Kidney glomerular epithelial cell (primary cell): ENCODE data around the gene DNAJC15.

Experiments used
- DNase-seq: peaks from one replicate; lab custom pipeline; 2025; lab: John Stamatoyannopoulos, UW

DNAJC15 gene

DNA sequence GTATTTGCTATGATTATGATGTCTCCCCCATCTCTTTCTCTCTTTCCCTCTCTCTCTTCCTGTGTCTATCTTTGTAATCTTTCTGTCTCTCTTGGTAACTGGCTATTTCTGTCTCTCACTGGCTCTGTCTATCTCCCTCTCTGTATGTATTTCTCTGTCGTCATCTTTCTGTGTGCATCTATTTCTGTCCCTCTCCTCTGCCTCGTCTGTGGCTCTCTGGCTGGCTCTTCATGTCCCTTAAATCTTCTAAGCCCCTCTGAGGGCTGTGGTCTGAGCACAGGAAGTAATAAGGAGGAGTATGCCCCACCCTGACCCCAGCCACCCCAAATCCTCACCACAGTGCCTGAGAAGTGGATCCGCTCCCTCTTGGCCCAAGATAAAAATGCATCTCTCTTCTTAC lies 104.4 kb downstream of the DNAJC15 start:
- DNase-seq: no peak

DNA sequence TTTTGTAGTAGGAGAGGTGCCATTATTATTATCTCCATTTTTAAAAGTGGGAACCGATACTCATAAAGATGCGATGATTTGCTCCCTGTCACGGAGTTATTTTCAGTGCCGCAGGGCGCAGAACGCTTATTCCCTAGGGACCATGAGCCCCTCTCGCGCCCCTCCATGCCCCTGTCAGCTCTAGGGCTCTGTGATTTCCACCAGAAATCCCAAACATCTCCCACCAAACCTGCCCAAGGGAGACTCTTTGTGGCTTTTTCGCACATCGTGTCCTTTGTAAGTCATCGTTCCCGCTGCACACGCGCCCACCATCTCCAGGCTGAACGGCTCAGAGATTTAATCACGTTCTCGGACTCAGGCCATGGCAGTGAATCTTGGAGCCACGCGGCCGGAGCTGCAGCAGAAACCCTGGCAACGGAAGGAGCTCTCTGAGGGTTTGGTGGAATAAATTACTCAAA lies 105.1 kb downstream of the DNAJC15 start:
- no peak for DNase-seq

DNA sequence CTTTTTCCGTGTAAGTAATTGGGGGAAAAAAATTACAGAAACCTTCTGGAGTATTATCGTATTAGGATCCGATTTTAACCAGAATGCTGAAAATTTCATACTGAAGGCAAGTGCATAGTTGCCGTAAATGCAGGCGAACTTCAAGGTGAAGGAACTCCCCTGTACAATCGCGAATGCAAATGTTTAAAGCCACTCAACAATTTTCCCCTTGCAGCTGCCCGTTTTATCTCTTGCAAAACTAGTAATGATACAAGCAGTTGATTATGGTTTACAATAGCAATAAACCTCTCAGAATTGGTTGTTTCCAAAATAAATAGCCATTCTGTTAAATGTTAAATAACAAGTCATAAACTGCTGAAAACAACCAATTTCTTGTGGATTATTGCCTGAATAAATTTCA lies 105.7 kb downstream of the DNAJC15 start:
- no peak for DNase-seq

- no peak for DNase-seq
Observed at GRCh38 chr13:43129511-43130110, 106.2 kb downstream of the DNAJC15 start.

GRCh38 chr13:43132257-43132656 lies 108.9 kb downstream of the DNAJC15 start:
- DNase-seq: peak; percentile 20

DNA sequence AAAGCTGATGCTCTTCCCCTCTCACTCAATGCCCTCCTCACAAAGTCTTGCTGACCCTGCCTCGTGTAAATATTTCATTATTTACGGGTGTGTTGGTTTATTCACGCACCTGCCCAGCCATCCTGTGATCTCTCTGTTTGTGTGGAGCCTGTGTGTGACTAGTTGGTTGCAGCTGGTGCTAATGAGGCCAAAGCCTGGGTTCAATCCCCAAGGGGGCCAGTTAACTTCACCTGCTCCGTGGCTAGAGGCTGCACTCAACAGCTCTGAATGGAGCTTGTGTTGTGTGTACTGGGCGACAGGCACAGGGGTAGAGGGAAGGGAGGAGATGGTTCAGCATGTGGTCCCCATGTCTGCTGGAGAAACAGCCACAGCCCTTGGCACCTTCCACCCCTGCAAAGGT lies 109.5 kb downstream of the DNAJC15 start:
- DNase-seq: no peak

DNA sequence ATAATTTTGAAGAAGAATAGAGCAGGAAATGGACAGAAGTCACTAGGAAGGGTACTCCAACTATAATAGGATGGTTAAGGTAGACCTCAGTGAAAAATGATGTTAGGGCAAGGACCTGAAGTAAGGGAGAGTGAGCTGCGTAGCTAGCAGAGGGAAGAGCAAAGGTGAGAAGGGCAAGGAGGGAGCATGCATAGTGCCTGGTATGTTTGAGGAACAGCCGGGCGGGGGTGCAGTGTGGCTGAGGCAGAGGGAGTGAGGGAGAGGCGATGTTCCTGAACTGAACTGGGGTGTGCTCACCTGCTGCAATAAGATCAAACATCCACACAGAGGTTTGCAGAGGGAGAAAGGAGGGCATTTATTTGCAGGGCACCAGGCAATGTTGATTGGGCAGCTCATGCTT lies 110.4 kb downstream of the DNAJC15 start:
- no peak for DNase-seq

DNA sequence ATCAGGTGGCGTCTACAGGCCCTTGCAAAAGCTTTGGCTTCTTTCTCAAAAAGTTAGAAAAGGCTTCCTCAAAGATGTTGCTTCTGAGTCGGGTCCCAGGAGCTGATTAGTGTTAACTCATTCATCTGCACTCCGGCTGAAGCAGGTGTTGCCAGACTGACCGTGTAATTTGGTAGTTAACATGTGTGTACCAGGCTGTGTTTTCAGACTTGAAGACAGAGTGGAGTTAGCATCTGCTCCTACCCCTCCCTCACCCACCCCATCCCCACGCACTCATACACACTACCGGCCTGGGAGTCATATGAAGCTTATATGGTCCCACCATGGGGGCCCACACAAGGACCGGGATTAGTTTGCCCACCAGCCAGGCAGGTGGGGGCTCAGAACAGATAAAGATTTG lies 111.5 kb downstream of the DNAJC15 start:
- no peak for DNase-seq

GRCh38 chr13:43135516-43135915 lies 112.1 kb downstream of the DNAJC15 start:
- DNase-seq: no peak

DNA sequence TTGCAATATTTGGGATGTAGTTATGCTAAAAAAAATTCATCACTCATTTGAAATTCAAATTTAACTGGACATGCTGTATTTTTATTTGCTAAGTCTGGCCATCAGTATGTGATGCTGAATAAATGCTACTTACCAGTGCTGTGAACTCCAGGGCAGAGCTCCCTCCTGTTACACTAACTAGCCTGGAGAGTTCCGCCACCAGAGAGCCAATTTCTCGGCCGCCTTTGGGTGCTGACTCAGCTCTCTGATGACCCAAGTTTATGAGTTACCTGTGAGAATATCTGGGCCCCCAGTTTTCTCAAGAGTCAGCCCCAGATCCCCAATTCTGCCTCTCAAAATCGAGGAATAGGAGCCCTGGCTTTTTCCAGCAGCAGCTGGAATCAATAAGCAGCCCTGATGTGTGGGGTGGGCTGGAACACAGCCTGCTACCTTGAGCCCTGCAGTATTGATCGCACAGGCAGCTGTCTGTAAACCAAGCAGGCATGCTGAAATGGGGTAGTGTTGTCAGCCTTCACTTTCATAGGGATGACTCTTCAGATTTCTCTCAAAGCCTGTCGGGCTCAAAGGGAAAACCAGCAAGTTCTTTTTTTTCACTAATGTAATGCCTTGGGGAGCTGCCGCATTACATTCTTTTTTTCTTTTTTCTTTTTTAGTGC lies 113.7 kb downstream of the DNAJC15 start:
- no peak for DNase-seq

GRCh38 chr13:43139211-43139610 lies 115.8 kb downstream of the DNAJC15 start:
- no peak for DNase-seq

DNA sequence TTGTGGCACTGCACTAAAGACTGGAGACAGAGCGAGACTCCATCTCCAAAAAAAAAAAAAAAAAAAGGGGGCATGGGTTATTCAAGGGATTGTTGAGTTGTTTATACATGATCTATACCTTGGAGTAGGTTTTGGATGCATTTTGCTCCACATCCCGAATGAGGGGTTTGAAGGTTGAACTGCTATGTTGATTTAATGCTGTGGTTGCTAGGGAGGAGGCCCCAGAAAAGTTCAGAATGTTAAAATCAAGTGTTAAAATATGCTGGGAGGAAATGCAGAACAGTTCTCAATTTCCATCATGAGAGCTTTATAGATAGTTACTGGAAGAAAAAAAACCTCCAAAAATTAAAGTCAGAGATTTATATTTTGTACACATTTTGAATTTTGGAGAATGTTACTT lies 116.5 kb downstream of the DNAJC15 start:
- DNase-seq: no peak

GRCh38 chr13:43140985-43141384 lies 117.6 kb downstream of the DNAJC15 start:
- no peak for DNase-seq

- DNase-seq: no peak
Observed at GRCh38 chr13:43141685-43142084, 118.3 kb downstream of the DNAJC15 start.

DNA sequence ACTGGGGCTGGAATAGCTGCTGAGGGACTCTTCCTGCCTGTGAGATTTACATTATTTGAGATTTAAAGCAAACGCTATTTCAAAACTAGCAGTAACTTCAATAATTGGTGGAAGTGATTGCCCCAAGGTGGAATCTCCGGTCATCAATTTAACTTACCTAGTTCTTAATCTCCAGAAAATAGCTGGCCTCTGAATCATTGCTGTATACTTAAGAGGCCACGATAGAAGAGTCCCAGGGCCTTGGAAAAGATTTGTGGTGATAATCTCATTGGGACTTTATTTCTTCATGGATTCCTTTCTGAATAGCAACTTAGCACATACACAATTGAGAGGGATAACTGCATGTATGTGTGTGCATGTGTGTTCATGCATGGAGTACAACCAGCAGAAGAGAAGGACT lies 120.2 kb downstream of the DNAJC15 start:
- no peak for DNase-seq

- DNase-seq: no peak
Observed at GRCh38 chr13:43145534-43146196, 122.3 kb downstream of the DNAJC15 start.

DNA sequence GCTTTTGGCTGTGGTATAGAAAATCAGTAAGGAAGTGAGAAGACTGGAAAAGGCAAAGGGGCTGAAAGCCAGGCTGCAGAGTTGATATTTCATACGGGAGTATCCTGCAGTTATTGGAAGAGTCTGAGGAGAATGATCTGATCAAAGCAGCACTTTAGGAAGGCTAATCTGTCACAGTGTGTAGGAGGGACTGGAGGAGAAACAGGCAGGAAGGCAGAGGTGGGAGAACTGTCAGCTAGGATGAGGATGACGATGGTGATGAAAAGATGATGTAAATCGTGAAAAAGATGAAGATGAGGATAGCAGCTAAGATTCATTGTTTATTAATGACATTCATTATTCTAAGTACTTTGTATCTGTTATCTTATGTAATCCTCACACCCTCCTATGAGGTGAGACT lies 123.0 kb downstream of the DNAJC15 start:
- no peak for DNase-seq

DNA sequence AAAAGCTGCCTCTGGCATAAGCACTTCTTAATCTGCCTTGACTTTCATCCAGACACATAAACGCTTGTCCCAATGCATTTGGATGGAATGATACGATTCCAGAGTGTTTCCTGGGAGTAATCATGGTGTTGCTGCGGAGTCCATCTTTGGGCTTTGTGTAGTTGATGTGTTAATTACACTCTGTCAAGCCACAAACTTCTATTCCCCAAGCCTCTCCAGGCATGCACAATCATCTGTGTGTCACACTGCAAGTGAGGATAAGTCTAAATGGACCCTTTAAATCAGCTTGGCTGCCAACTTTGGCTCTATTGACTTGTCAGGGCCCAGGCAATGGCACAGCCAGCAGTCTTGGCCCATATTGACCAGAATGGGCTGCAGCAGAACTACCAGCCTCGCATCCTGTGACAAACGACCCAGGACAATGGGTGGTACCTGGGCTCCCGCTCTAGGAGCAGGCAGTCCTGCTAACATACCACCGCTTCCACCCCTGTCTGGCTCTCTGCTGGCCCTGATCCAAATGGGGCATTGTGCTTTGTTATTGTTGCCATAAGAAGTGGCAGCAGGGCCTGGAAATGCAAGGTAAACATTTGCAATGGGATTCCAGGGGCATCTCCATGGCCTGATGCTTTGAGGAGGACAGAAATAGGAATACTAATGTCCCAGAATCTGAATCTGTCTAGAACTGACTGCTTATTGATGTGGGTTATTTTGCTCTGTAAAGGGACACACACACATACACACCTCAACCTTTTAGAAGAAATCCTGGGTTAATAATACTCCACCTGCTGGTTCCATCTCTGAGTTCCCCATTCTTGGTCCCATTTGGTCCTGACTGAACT lies 127.2 kb downstream of the DNAJC15 start:
- DNase-seq: no peak

GRCh38 chr13:43153436-43154090 lies 130.2 kb downstream of the DNAJC15 start:
- no peak for DNase-seq

GRCh38 chr13:43154156-43154651 lies 130.8 kb downstream of the DNAJC15 start:
- no peak for DNase-seq

DNA sequence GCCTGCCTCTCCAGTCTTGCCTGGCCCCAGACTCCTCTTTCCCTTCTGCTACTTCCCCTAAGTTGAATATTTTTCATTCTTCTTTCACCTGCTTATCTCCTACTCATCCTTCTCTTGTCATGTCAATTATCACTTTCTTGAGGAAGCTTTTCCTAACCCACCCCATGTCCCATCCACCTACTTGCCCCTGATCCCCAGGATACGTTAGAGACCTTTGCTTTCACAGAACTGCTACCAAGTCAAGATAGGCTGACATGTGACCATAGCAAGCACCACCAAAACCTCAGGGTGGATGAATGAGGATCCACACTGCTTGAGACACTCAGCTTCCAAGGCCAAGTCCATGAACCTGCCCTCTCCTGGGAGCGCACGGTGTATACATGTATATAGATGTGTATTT lies 131.5 kb downstream of the DNAJC15 start:
- DNase-seq: no peak

- no peak for DNase-seq
Observed at GRCh38 chr13:43156916-43157315, 133.5 kb downstream of the DNAJC15 start.
